WTC11 (cell line): ENCODE data around the gene SARDH. TPM values are rescaled to one million over a fixed set of nuclear protein-coding genes. Genes with fewer than 3 reads are reported as not detected.
A peak's percentile ranks its signal among the peaks of the same experiment; 100 is the strongest.

Source experiments
- ATAC-seq: fragments of 200-7000 bp; cut with Tn5 transposase; 2 replicates; pipeline ENCODE4 v1.10.0; 2021; ENCODE audit warnings: mild to moderate bottlenecking, moderate library complexity
- CTCF ChIA-PET: fragments of 300-600 bp; sonication (Branson Sonifier 250); formaldehyde crosslinking; loops from one replicate; lab custom pipeline; 2021; ENCODE audit warnings: antibody characterized with exemption; lab: Charles Lee
- POLR2A ChIA-PET: fragments of 350-600 bp; sonication (Branson Sonifier 250); formaldehyde crosslinking; loops from one replicate; lab custom pipeline; 2021; ENCODE audit warnings: antibody characterized with exemption; lab: Charles Lee
- DNase-seq: peaks from one replicate; pipeline ENCODE4 v3.0.0; 2021; ENCODE audit warnings: low spot score
- H3K27ac Mint-ChIP-seq: 2 replicates; pipeline ENCODE4 v1.8.0; 2021; ENCODE audit warnings: mixed read lengths
- H3K27me3 Mint-ChIP-seq: 2 replicates; pipeline ENCODE4 v1.8.0; 2021; ENCODE audit warnings: low read depth, mild to moderate bottlenecking, moderate library complexity, mixed read lengths
- H3K36me3 Mint-ChIP-seq: 2 replicates; pipeline ENCODE4 v1.8.0; 2021; ENCODE audit warnings: mixed read lengths
- H3K4me1 Mint-ChIP-seq: 2 replicates; pipeline ENCODE4 v1.8.0; 2022; ENCODE audit warnings: mixed read lengths
- H3K4me3 Mint-ChIP-seq: 2 replicates; pipeline ENCODE4 v1.8.0; 2021; ENCODE audit warnings: mild to moderate bottlenecking, moderate library complexity, mixed read lengths
- H3K9me3 Mint-ChIP-seq: 2 replicates; pipeline ENCODE4 v1.8.0; 2021; ENCODE audit warnings: mixed read lengths
- ARID4B ChIP-seq: sonication (generic); formaldehyde crosslinking; IDR thresholded peaks from 2 replicates; pipeline ENCODE4 v1.8.0; 2023; ENCODE audit warnings: missing genetic modification reagents, mild to moderate bottlenecking, borderline replicate concordance
- ESRRA ChIP-seq: sonication (generic); formaldehyde crosslinking; IDR thresholded peaks from 2 replicates; pipeline ENCODE4 v1.8.1; 2022; ENCODE audit warnings: mild to moderate bottlenecking, missing genetic modification reagents, borderline replicate concordance
- GTF2I ChIP-seq: fragments of 250-450 bp; sonication (Bioruptor Pico); conservative IDR thresholded peaks from 2 replicates; pipeline ENCODE4 v1.4.0; 2021; ENCODE audit warnings: mild to moderate bottlenecking
- PRDM15 ChIP-seq: sonication (generic); formaldehyde crosslinking; IDR thresholded peaks from 2 replicates; pipeline ENCODE4 v1.8.0; 2022; ENCODE audit warnings: missing genetic modification reagents
- SMAD3 ChIP-seq: sonication (generic); formaldehyde crosslinking; IDR thresholded peaks from 2 replicates; pipeline ENCODE4 v1.8.0; 2022; ENCODE audit warnings: missing genetic modification reagents, mild to moderate bottlenecking, borderline replicate concordance
- ZNF532 ChIP-seq: fragments of 250-450 bp; sonication (Bioruptor Pico); IDR thresholded peaks from 2 replicates; pipeline ENCODE4 v1.9.0; 2021; ENCODE audit warnings: mild to moderate bottlenecking, borderline replicate concordance
- total RNA-seq: library from RNA; stranded (reverse); gene quantifications from 3 replicates; pipeline ENCODE4 v1.2.3, GENCODE V29; 2021

The SARDH gene
- total RNA-seq, 1 experiment from 2014 or later, result 8.5 TPM

DNA sequence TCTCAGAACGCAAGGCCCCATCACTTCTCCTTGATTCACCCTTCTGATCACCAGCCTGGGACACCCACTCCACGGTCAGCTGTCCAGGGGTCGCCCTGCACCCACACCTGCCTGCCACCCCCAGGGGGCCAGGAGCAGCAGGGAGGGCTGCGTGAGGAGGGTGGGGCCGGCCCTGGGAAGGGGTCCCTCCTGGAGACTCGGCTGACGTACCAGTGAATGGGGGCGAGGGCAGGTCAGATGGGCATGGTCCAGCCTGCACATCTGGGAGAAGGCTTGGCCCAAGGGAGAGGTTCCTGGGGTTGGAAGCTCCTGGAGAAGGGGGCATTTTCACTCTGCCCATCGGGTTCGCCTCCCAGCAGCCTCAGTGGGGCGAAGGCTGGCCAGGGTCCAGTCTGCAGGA lies 21.8 kb upstream of the SARDH start:
- Mint-ChIP-seq H3K27me3 (no peaks in the 10 kb centered on the region; the same call in 1 of the 2 replicates), H3K9me3 (peaks cover 5% of the 10 kb centered on the region), H3K4me1 (peaks cover 3% of the 10 kb centered on the region; the same call in 1 of the 2 replicates), H3K27ac (no peak overlapping the region)
- ChIA-PET CTCF (interaction anchor here (0.6 to 3.4 kb wide), 8 partner anchors 9 to 430 kb away, joined by 3 to 21 read pairs (median 4); no protein-coding TSS in a partner anchor), POLR2A (interaction anchor here (1.1 kb wide), 1 partner anchor 265 kb away, joined by 3 read pairs; the partner anchor contains the start of gene BRD3OS)
- no peak for DNase-seq
- no peak for ATAC-seq
- TF ChIP-seq ZNF532, result no peak
- no peak for TF ChIP-seq SMAD3 (CRISPR knock-in tag)
- TF ChIP-seq ESRRA (CRISPR knock-in tag), result no peak
- TF ChIP-seq, all 79 proteins: peak for 0
- no peak overlapping the region for H3K4me3 Mint-ChIP-seq
- peaks cover 13% of the 10 kb centered on the region for H3K36me3 Mint-ChIP-seq

DNA sequence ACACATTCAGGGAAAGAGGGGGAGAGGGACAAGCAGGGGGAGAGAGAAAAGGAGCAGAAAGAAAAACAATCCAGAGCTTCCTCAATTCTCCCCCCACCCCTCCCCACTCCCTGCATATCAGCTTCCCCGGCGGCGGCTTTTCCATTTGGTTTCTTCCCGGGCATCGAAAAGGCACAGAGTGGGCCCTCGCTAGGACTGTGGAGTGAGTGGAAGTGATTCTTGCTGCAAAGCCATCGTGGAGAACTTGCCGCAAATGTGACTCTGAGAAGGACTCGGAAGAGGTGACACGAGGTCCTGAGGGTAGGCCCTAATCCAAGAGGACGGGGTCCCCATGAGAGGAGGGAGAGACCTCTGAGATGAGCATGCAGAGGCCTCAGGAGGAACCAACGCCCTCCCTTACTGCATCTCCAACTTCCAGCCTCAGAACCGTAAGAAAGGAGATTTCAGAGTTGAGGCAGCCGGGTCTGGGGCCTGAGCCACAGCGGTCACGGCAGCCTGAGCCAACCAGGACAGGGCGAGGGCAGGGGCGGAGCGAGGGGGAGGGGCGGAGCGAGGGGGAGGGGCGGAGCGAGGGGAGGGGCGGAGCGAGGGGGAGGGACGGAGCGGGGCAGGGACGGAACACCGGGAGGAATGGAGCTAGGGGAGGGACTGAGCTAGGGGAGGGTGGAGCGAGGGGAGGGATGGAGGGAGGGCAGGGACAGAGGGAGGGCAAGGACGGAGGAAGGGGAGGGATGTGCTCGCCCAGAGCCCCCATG lies 21.2 kb upstream of the SARDH start:
- H3K4me3 Mint-ChIP-seq, result no peak overlapping the region
- POLR2A ChIA-PET, result interaction anchor here (0.6 to 1.1 kb wide), 2 partner anchors 45 to 265 kb away, joined by 3 read pairs; partner anchors contain the start of gene BRD3OS
- CTCF ChIA-PET, result interaction anchor here (0.6 to 3.4 kb wide), 9 partner anchors 10 to 430 kb away, joined by 3 to 21 read pairs (median 4); no protein-coding TSS in a partner anchor
- H3K9me3 Mint-ChIP-seq, result peaks cover 11% of the 10 kb centered on the region
- DNase-seq, result peak; percentile 48
- TF ChIP-seq PRDM15 (CRISPR knock-in tag), result no peak
- no peak for TF ChIP-seq GTF2I (CRISPR knock-in tag)
- no peak for TF ChIP-seq ARID4B (CRISPR knock-in tag)
- peaks cover 10% of the 10 kb centered on the region for H3K36me3 Mint-ChIP-seq
- peaks cover 2% of the 10 kb centered on the region; the same call in 1 of the 2 replicates for H3K27me3 Mint-ChIP-seq
- peak overlapping the region; percentile 85; the same call in 1 of the 2 replicates for H3K27ac Mint-ChIP-seq
- peak; percentile 82 for ATAC-seq
- H3K4me1 Mint-ChIP-seq, result peaks cover 3% of the 10 kb centered on the region; the same call in 1 of the 2 replicates
